WTC11 (cell line): ENCODE data around the gene CD74.

Experiments used
- ATF2 ChIP-seq: sonication (generic); formaldehyde crosslinking; IDR thresholded peaks from 2 replicates; pipeline ENCODE4 v1.8.1; 2022; ENCODE audit warnings: low read depth, missing genetic modification reagents, borderline replicate concordance
- CTCF ChIP-seq: fragments of 200-600 bp; IDR thresholded peaks from 2 replicates; pipeline ENCODE4 v1.8.0; 2022; ENCODE audit warnings: antibody characterized with exemption
- FOXP4 ChIP-seq: sonication (generic); formaldehyde crosslinking; IDR thresholded peaks from 2 replicates; pipeline ENCODE4 v1.8.0; 2022; ENCODE audit warnings: mild to moderate bottlenecking, missing genetic modification reagents
- IRF1 ChIP-seq: sonication (generic); formaldehyde crosslinking; IDR thresholded peaks from 2 replicates; pipeline ENCODE4 v1.8.0; 2023; ENCODE audit warnings: missing genetic modification reagents
- IRF2 ChIP-seq: sonication (generic); formaldehyde crosslinking; IDR thresholded peaks from 2 replicates; pipeline ENCODE4 v1.8.0; 2022; ENCODE audit warnings: low read depth, missing genetic modification reagents, borderline replicate concordance
- MAX ChIP-seq: sonication (generic); formaldehyde crosslinking; IDR thresholded peaks from 2 replicates; pipeline ENCODE4 v1.8.0; 2022; ENCODE audit warnings: mild to moderate bottlenecking, missing genetic modification reagents
- NR3C1 ChIP-seq: sonication (generic); formaldehyde crosslinking; conservative IDR thresholded peaks from 2 replicates; pipeline ENCODE4 v1.8.1; 2023; ENCODE audit warnings: low read depth, mild to moderate bottlenecking, missing genetic modification reagents
- TCF7 ChIP-seq: sonication (generic); formaldehyde crosslinking; IDR thresholded peaks from 2 replicates; pipeline ENCODE4 v1.8.0; 2022; ENCODE audit warnings: mild to moderate bottlenecking, low read depth, missing genetic modification reagents, moderate library complexity
- USF2 ChIP-seq: sonication (generic); formaldehyde crosslinking; IDR thresholded peaks from 2 replicates; pipeline ENCODE4 v1.8.1; 2023; ENCODE audit warnings: mild to moderate bottlenecking, missing genetic modification reagents, moderate library complexity
- ZNF317 ChIP-seq: sonication (generic); formaldehyde crosslinking; IDR thresholded peaks from 2 replicates; pipeline ENCODE4 v1.8.1; 2023; ENCODE audit warnings: low read depth, mild to moderate bottlenecking, moderate library complexity, missing genetic modification reagents, borderline replicate concordance
- TF ChIP-seq, protein P1 (sequence below): sonication (generic); formaldehyde crosslinking; IDR thresholded peaks from 2 replicates; pipeline ENCODE4 v1.8.1; 2022; ENCODE audit warnings: mild to moderate bottlenecking, missing genetic modification reagents, moderate library complexity, borderline replicate concordance

DNA sequence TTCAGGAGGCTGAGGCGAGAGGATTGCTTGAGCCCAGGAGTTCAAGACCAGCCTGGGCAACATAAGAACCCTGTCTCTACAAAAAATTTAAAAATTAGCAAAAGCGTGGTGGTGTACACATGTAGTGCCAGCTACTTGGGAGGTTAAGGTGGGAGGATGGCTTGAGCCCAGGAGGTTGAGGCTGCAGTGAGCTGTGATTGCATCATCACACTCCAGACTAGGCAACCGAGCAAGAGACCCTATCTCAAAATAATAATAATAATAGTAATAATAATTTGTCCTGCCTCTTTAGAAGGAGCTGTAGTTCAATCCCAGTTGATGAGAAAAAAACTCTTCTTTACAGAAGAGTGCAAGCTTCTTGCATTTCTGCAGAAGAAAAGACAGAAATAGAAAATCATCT, 10.0 kb upstream of the CD74 start:
- TF ChIP-seq IRF2 (no peak), FOXP4 (CRISPR knock-in tag) (no peak), TCF7 (no peak), IRF1 (CRISPR knock-in tag) (no peak), CTCF (no peak), MAX (CRISPR knock-in tag) (no peak), ATF2 (no peak), USF2 (CRISPR knock-in tag) (no peak), ZNF317 (CRISPR knock-in tag) (no peak), NR3C1 (CRISPR knock-in tag) (no peak)
- TF ChIP-seq, protein P1, sequence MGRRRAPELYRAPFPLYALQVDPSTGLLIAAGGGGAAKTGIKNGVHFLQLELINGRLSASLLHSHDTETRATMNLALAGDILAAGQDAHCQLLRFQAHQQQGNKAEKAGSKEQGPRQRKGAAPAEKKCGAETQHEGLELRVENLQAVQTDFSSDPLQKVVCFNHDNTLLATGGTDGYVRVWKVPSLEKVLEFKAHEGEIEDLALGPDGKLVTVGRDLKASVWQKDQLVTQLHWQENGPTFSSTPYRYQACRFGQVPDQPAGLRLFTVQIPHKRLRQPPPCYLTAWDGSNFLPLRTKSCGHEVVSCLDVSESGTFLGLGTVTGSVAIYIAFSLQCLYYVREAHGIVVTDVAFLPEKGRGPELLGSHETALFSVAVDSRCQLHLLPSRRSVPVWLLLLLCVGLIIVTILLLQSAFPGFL = no peak
